ENCODE results near the gene VAMP2. TPM values are rescaled to one million over a fixed set of nuclear protein-coding genes. Genes with fewer than 3 reads are reported as not detected.

Gene VAMP2
- 10 to 100 TPM; 14.6 to 39.8 (median 33.4) TPM for total RNA-seq

DNA sequence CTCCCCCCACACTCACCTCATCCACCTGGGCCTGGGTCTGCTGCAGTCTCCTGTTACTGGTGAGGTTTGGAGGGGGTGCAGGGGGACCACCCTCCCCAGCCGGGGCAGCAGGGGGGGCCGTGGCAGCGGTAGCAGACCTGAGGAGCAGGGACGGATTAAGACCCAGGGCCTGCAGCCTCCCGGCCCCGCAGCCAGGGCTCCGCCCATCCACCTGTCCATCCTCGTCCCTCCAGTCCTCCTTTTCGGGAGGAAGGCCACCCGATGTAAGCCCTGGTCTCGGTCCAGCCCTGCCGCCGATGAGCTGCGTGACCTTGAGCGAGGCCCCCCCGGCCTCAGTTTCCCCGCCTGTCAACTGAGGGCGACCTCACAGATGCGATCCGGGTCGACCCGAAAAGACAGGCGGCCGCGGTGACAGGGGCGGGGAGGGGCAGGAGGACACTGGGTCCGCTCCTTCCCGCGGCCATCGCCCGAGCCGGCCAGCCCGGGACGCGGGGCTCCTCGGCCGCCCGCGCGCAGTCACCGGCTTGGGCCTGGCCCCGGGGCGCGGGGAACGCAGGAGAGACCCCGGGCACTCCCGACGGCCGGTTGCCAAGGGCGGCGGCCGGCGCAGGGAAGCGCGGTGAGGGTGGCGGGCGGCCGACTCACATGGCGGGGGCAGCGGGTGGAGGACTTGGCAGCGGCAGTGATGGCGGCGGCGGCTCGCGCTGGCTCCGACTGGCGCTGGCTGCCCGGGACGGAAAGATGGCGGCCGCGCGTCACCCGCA is at the start of gene VAMP2:
Gene VAMP2 (minus strand): TSS at position 716 of the 764 bp plus-strand sequence. CDS start 69 bp downstream, at position 647.
- WGBS, 2 donors (ENCODE audit: low coverage in 1 of 2) = no CpG with 5 or more reads among the region's 75 CpGs
- no peaks in the 10 kb centered on the region for H3K27me3 ChIP-seq
- H3K4me3 ChIP-seq = peak within 1 kb of the TSS; percentile 69 to 87
- peak; percentile 83 for ATAC-seq
- peaks cover 0 to 25% of the 10 kb centered on the region in 2 donors for H3K36me3 ChIP-seq
- TF ChIP-seq POLR2A (IDR thresholded peaks at IDR 0.05) (peak; percentile 89), EP300 (IDR thresholded peaks at IDR 0.05) (no peak), POLR2AphosphoS5 (IDR thresholded peaks at IDR 0.05) (peak; percentile 86)
- TF ChIP-seq, protein P1, sequence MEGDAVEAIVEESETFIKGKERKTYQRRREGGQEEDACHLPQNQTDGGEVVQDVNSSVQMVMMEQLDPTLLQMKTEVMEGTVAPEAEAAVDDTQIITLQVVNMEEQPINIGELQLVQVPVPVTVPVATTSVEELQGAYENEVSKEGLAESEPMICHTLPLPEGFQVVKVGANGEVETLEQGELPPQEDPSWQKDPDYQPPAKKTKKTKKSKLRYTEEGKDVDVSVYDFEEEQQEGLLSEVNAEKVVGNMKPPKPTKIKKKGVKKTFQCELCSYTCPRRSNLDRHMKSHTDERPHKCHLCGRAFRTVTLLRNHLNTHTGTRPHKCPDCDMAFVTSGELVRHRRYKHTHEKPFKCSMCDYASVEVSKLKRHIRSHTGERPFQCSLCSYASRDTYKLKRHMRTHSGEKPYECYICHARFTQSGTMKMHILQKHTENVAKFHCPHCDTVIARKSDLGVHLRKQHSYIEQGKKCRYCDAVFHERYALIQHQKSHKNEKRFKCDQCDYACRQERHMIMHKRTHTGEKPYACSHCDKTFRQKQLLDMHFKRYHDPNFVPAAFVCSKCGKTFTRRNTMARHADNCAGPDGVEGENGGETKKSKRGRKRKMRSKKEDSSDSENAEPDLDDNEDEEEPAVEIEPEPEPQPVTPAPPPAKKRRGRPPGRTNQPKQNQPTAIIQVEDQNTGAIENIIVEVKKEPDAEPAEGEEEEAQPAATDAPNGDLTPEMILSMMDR (IDR thresholded peaks at IDR 0.05) = peak in 3 of 4 experiments; percentile 6 to 8 (median 8)
- peaks cover 9 to 71% (median 40%) of the 10 kb centered on the region in 3 donors for H3K4me1 ChIP-seq
- peak within 1 kb of the TSS; percentile 96 to 100 (median 98) for H3K27ac ChIP-seq
- H3K9me3 ChIP-seq = no peaks in the 10 kb centered on the region

GRCh38 chr17:8210761-8211458 is 48.2 kb upstream of the VAMP2 start:
- Histone ChIP-seq H3K9me3 (no peaks in the 10 kb centered on the region), H3K4me3 (peak overlapping the region; percentile 54 to 61), H3K36me3 (no peaks in the 10 kb centered on the region), H3K27ac (peak overlapping the region; percentile 66 to 87 (median 79)), H3K4me1 (peaks cover 0 to 15% (median 6%) of the 10 kb centered on the region in 3 donors), H3K27me3 (no peaks in the 10 kb centered on the region)
- TF ChIP-seq EP300 (IDR thresholded peaks at IDR 0.05) (no peak), POLR2AphosphoS5 (IDR thresholded peaks at IDR 0.05) (no peak), POLR2A (IDR thresholded peaks at IDR 0.05) (no peak)
- TF ChIP-seq, protein P1 (IDR thresholded peaks at IDR 0.05) = no peak
- WGBS, 2 donors (ENCODE audit: low coverage in 1 of 2) = 11% methylated on average over 7 to 22 of the region's 22 CpGs
- ATAC-seq = no peak

- peaks cover 0 to 15% (median 6%) of the 10 kb centered on the region in 3 donors for H3K4me1 ChIP-seq
- H3K27me3 ChIP-seq = no peaks in the 10 kb centered on the region
- WGBS, 2 donors (ENCODE audit: low coverage in 1 of 2) = 0 to 2% methylated on average over 22 to 37 of the region's 46 CpGs
- H3K36me3 ChIP-seq = no peaks in the 10 kb centered on the region
- H3K9me3 ChIP-seq = no peaks in the 10 kb centered on the region
- H3K4me3 ChIP-seq = peak within 1 kb of the TSS; percentile 54 to 61
- H3K27ac ChIP-seq = peak within 1 kb of the TSS; percentile 66 to 87 (median 79)
- ATAC-seq = peak; percentile 99
- TF ChIP-seq, protein P1 (IDR thresholded peaks at IDR 0.05) = no peak
- no peak for TF ChIP-seq EP300 (IDR thresholded peaks at IDR 0.05)
- TF ChIP-seq POLR2AphosphoS5 (IDR thresholded peaks at IDR 0.05) = no peak
- no peak for TF ChIP-seq POLR2A (IDR thresholded peaks at IDR 0.05)
Observed at GRCh38 chr17:8209907-8210760, 47.4 kb upstream of the VAMP2 start, which contains the start of gene AURKB. TSS of gene AURKB (minus strand) at chr17:8210575. CDS start at chr17:8210224, 351 bp downstream.

GRCh38 chr17:8206536-8206935 is 43.8 kb upstream of the VAMP2 start:
- TF ChIP-seq EP300 (IDR thresholded peaks at IDR 0.05) (no peak), POLR2AphosphoS5 (IDR thresholded peaks at IDR 0.05) (no peak), POLR2A (IDR thresholded peaks at IDR 0.05) (no peak)
- TF ChIP-seq, protein P1 (IDR thresholded peaks at IDR 0.05) = no peak
- Histone ChIP-seq H3K27me3 (no peaks in the 10 kb centered on the region), H3K9me3 (no peaks in the 10 kb centered on the region), H3K27ac (no peak overlapping the region), H3K36me3 (no peaks in the 10 kb centered on the region), H3K4me3 (no peak overlapping the region), H3K4me1 (peaks cover 0 to 15% (median 6%) of the 10 kb centered on the region in 3 donors)
- no CpG with 5 or more reads among the region's 12 CpGs for WGBS, 2 donors (ENCODE audit: low coverage in 1 of 2)
- no peak for ATAC-seq

Data from gastroesophageal sphincter (tissue), 4 donors.